Neural crest cell (in vitro differentiated cells): ENCODE results near the gene CARHSP1. TPM values are rescaled to one million over a fixed set of nuclear protein-coding genes. Genes with fewer than 3 reads are reported as not detected.

Experiments used
- DNase-seq: peaks from one replicate; pipeline ENCODE4 v3.0.0; 2021; ENCODE audit warnings: low read depth, mixed read lengths, low spot score
- H3K27ac Mint-ChIP-seq: one replicate; pipeline ENCODE4 v1.8.0; 2021; ENCODE audit warnings: mild to moderate bottlenecking, mixed read lengths; ENCODE audit not compliant: unreplicated experiment
- H3K27me3 Mint-ChIP-seq: 2 replicates; pipeline ENCODE4 v1.8.0; 2021; ENCODE audit warnings: low read depth, mild to moderate bottlenecking, mixed read lengths
- H3K36me3 Mint-ChIP-seq: 2 replicates; pipeline ENCODE4 v1.8.0; 2021; ENCODE audit warnings: low read depth, mild to moderate bottlenecking, mixed read lengths
- H3K4me1 Mint-ChIP-seq: 2 replicates; pipeline ENCODE4 v1.8.0; 2021; ENCODE audit warnings: mixed read lengths
- H3K4me3 Mint-ChIP-seq: one replicate; pipeline ENCODE4 v1.8.0; 2021; ENCODE audit warnings: mild to moderate bottlenecking, mixed read lengths
- H3K9me3 Mint-ChIP-seq: 2 replicates; pipeline ENCODE4 v1.8.0; 2021; ENCODE audit warnings: mixed read lengths
- CTCF ChIP-seq: fragments of 200-600 bp; sonication (generic); conservative IDR thresholded peaks from 2 replicates; pipeline ENCODE4 v1.5.0; 2021; ENCODE audit warnings: antibody characterized with exemption, mild to moderate bottlenecking
- total RNA-seq: library from RNA; stranded (reverse); gene quantifications from 2 replicates; pipeline ENCODE4 v1.2.1, GENCODE V29; 2021

The CARHSP1 gene
- total RNA-seq, 1 donor from 2014 or later = 147 TPM

DNA sequence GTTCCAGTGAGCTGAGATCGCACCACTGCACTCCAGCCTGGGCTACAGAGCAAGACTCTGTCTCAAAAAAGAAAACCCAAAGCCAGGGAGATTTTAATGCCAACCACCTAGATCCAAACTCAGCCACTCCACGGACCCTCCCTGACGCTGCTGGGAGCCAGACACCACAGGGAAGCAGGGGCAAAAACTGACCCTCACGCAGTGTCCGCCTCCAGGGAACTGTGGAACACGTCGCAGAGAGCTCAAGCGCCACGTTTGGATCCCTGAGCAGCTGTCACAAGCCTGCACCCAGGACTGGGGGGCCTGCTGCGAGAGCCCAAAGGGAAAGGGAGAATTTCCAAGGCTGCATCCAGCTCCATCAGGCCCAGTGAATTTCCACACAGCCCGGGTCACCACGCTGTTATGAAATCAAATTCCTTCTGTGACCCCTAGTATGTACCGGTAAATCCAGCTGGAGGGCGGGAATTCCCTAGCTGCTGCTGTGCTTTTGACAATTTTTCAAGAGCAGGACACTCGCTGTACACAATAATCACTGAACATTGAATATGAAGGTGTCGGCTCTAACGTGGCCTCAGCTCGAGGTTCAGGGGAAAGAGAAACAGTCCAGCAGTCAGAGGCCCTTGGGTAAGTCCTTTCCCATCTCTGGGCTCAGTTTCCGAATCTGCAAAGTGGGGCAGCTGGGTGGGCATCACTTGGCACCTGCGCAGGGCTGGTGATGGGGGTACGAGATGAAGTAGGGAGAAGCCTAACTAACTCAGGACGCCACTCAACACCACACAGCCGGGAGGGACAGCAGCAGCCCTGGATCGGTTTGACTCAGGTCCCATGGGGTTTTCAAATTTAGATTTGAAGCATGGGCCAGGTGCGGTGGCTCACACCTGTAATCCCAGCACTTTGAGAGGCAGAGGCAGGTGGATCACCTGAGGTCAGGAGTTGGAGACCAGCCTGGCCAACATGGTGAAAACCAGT, 8.6 kb downstream of the CARHSP1 start:
- no peak overlapping the region for H3K27ac Mint-ChIP-seq
- H3K27me3 Mint-ChIP-seq = peaks cover 4% of the 10 kb centered on the region
- peaks cover 32% of the 10 kb centered on the region for H3K4me1 Mint-ChIP-seq
- DNase-seq = no peak
- no peak for TF ChIP-seq CTCF
- H3K9me3 Mint-ChIP-seq = no peaks in the 10 kb centered on the region
- peak overlapping the region; percentile 15 for H3K4me3 Mint-ChIP-seq
- peaks cover 6% of the 10 kb centered on the region for H3K36me3 Mint-ChIP-seq

GRCh38 chr16:8858994-8859912, 9.6 kb downstream of the CARHSP1 start:
- peaks cover 25% of the 10 kb centered on the region for H3K4me1 Mint-ChIP-seq
- no peak for TF ChIP-seq CTCF
- H3K9me3 Mint-ChIP-seq = no peaks in the 10 kb centered on the region
- no peak for DNase-seq
- peaks cover 9% of the 10 kb centered on the region for H3K36me3 Mint-ChIP-seq
- peaks cover 2% of the 10 kb centered on the region for H3K27me3 Mint-ChIP-seq
- H3K4me3 Mint-ChIP-seq = peak overlapping the region; percentile 11
- no peak overlapping the region for H3K27ac Mint-ChIP-seq

GRCh38 chr16:8855972-8856371, 12.8 kb downstream of the CARHSP1 start:
- no peak overlapping the region for H3K4me3 Mint-ChIP-seq
- no peak for TF ChIP-seq CTCF
- no peaks in the 10 kb centered on the region for H3K27me3 Mint-ChIP-seq
- H3K27ac Mint-ChIP-seq = no peak overlapping the region
- no peak for DNase-seq
- peaks cover 16% of the 10 kb centered on the region for H3K4me1 Mint-ChIP-seq
- no peaks in the 10 kb centered on the region for H3K9me3 Mint-ChIP-seq
- peaks cover 9% of the 10 kb centered on the region for H3K36me3 Mint-ChIP-seq

GRCh38 chr16:8855051-8855786, 13.6 kb downstream of the CARHSP1 start:
- Mint-ChIP-seq H3K27ac (no peak overlapping the region), H3K9me3 (no peaks in the 10 kb centered on the region), H3K36me3 (peaks cover 13% of the 10 kb centered on the region), H3K4me3 (no peak overlapping the region), H3K27me3 (no peaks in the 10 kb centered on the region), H3K4me1 (peaks cover 12% of the 10 kb centered on the region)
- no peak for DNase-seq
- TF ChIP-seq CTCF = peak; percentile 34

GRCh38 chr16:8854298-8854948, 14.4 kb downstream of the CARHSP1 start:
- Mint-ChIP-seq H3K4me1 (peaks cover 17% of the 10 kb centered on the region), H3K9me3 (no peaks in the 10 kb centered on the region), H3K27ac (no peak overlapping the region), H3K4me3 (no peak overlapping the region), H3K36me3 (peaks cover 13% of the 10 kb centered on the region), H3K27me3 (no peaks in the 10 kb centered on the region)
- TF ChIP-seq CTCF = no peak
- DNase-seq = no peak
